Caco-2 (cell line): ENCODE results near the gene AKT1. TPM values are rescaled to one million over a fixed set of nuclear protein-coding genes. Genes with fewer than 3 reads are reported as not detected.

ENCODE experiments used
- BruUV-seq: library from RNA; stranded (reverse); fragments of 400-500 nt; replicated peaks from 2 replicates; lab custom pipeline; 2021; lab: Mats Ljungman, UMichigan
- CTCF ChIA-PET: fragments of 300-600 bp; sonication (Branson Sonifier 250); formaldehyde crosslinking; loops from one replicate; lab custom pipeline; 2022; ENCODE audit warnings: antibody characterized with exemption; lab: Charles Lee
- POLR2A ChIA-PET: fragments of 300-600 bp; sonication (Branson Sonifier 250); formaldehyde crosslinking; loops from one replicate; lab custom pipeline; 2022; ENCODE audit warnings: antibody characterized with exemption; lab: Charles Lee
- DNase-seq, 2 experiments: peaks; one replicate each; pipeline versions ENCODE4 v3.0.0 to v3.0.0-alpha.2; 2020 to 2022
- H3K27me3 ChIP-seq: replicated peaks from 2 replicates; pipeline ENCODE4 v1.6.0; 2011; ENCODE audit warnings: low read length; ENCODE audit not compliant: control insufficient read depth, insufficient read depth
- H3K36me3 ChIP-seq: 2 replicates; pipeline ENCODE4 v1.5.1; 2011; ENCODE audit warnings: low read length; ENCODE audit not compliant: control insufficient read depth, insufficient read depth
- H3K4me1 ChIP-seq: fragments of 250-450 bp; sonication (Bioruptor Pico); 2 replicates; pipeline ENCODE4 v1.5.1; 2020; ENCODE audit warnings: mild to moderate bottlenecking
- H3K4me3 ChIP-seq: 2 replicates; pipeline ENCODE4 v1.5.1; 2011; ENCODE audit warnings: low read depth, mild to moderate bottlenecking, control low read depth, low read length
- H3K9me3 ChIP-seq: fragments of 250-450 bp; sonication (Bioruptor Pico); 2 replicates; pipeline ENCODE4 v1.5.1; 2020; ENCODE audit warnings: mild to moderate bottlenecking, moderate library complexity
- H3K27ac Mint-ChIP-seq: one replicate; pipeline ENCODE4 v1.8.0; 2022; ENCODE audit warnings: mixed read lengths; ENCODE audit not compliant: unreplicated experiment
- H3K27me3 Mint-ChIP-seq: one replicate; pipeline ENCODE4 v1.8.0; 2022; ENCODE audit warnings: mixed read lengths; ENCODE audit not compliant: insufficient read depth, unreplicated experiment
- H3K36me3 Mint-ChIP-seq: one replicate; pipeline ENCODE4 v1.8.0; 2022; ENCODE audit warnings: mild to moderate bottlenecking, mixed read lengths; ENCODE audit not compliant: insufficient read depth, unreplicated experiment
- H3K4me1 Mint-ChIP-seq: one replicate; pipeline ENCODE4 v1.8.0; 2022; ENCODE audit warnings: low read depth, mixed read lengths; ENCODE audit not compliant: unreplicated experiment
- H3K4me3 Mint-ChIP-seq: one replicate; pipeline ENCODE4 v1.8.0; 2022; ENCODE audit warnings: mild to moderate bottlenecking, moderate library complexity, mixed read lengths; ENCODE audit not compliant: unreplicated experiment
- H3K9me3 Mint-ChIP-seq: one replicate; pipeline ENCODE4 v1.8.0; 2022; ENCODE audit warnings: mixed read lengths; ENCODE audit not compliant: unreplicated experiment
- CTCF ChIP-seq, 2 experiments: fragments of 200-600 bp in 1 of 2; IDR thresholded peaks; 1 replicate in 1 of 2; 2 replicates in 1 of 2; pipeline versions ENCODE4 v1.5.1 to v1.8.0; 2011 to 2022; ENCODE audit warnings: antibody characterized with exemption in 1 of 2, control low read depth in 1 of 2, inconsistent platforms in 1 of 2, low read depth in 1 of 2, low read length in 1 of 2, mild to moderate bottlenecking in 1 of 2, moderate library complexity in 1 of 2; ENCODE audit not compliant: insufficient read depth in 1 of 2, severe bottlenecking in 1 of 2, unreplicated experiment in 1 of 2
- intact Hi-C: fragments of 100-400 bp; cut with micrococcal nuclease; formaldehyde crosslinking; loops from one replicate; pipeline ENCODE4 v1.10.0; 2022; ENCODE audit not compliant: unreplicated experiment
- total RNA-seq: library from RNA; stranded (reverse); gene quantifications from 2 replicates; pipeline ENCODE4 v1.2.3, GENCODE V29; 2022

Gene AKT1
- total RNA-seq, 1 experiment from 2014 or later: 110 TPM

DNA sequence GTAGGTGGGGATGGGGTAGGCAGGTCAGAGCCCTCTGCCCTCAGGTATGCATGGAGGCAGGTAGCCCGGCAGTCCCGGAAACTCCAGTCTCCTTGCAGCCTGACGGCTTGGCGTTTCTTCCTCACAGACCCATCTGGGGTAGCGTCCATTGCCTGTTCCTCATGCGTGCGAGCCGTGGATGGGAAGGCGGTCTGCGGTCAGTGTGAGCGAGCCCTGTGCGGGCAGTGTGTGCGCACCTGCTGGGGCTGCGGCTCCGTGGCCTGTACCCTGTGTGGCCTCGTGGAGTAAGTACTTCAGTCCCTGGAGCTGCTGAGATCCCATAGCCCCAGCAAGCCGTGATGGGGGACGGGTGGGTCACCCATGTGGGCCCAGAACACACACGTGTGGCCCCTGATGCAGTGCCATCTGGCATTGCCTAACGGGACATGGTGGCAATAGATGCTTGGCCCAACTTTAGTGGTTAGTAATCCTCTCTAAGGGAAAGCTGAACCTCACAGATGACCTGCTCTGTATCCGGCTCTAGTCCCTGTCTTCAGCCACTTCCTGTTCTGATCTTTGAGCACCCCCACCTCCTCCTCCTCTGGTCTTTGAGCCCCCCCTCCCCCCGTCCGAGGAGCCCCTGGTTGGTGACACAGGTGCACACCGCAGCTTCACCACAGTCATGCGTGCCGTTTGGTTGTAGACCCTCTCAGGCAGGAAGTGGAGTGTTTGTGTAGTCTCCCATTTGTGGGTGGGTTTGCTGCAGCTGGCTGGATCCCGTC lies 38.9 kb downstream of the AKT1 start:
- H3K27ac Mint-ChIP-seq: no peak overlapping the region
- H3K9me3 Mint-ChIP-seq: no peaks in the 10 kb centered on the region
- Histone ChIP-seq H3K4me3 (no peak overlapping the region), H3K36me3 (peaks cover 3% of the 10 kb centered on the region; the same call in 1 of the 2 replicates), H3K27me3 (no peaks in the 10 kb centered on the region), H3K9me3 (no peaks in the 10 kb centered on the region), H3K4me1 (peaks cover 16% of the 10 kb centered on the region)
- peaks cover 12% of the 10 kb centered on the region for H3K4me1 Mint-ChIP-seq
- DNase-seq: no peak
- peaks cover 82% of the 10 kb centered on the region for H3K36me3 Mint-ChIP-seq
- H3K4me3 Mint-ChIP-seq: no peak overlapping the region
- BruUV-seq: no TSS peak
- CTCF ChIA-PET: no interaction called here
- intact Hi-C loops: no loop called here
- POLR2A ChIA-PET: no interaction called here
- TF ChIP-seq CTCF (IDR thresholded peaks at IDR 0.05; ENCODE audit: insufficient read depth in 1 of 2, low read depth in 1 of 2, low read length in 1 of 2, severe bottlenecking in 1 of 2, unreplicated experiment in 1 of 2): no peak
- no peaks in the 10 kb centered on the region for H3K27me3 Mint-ChIP-seq

- no TSS peak for BruUV-seq
- ChIA-PET CTCF (no interaction called here), POLR2A (no interaction called here)
- DNase-seq: no peak
- Histone ChIP-seq H3K27me3 (no peaks in the 10 kb centered on the region), H3K4me3 (no peak overlapping the region), H3K4me1 (peaks cover 16% of the 10 kb centered on the region), H3K9me3 (no peaks in the 10 kb centered on the region), H3K36me3 (peaks cover 3% of the 10 kb centered on the region; the same call in 1 of the 2 replicates)
- Mint-ChIP-seq H3K4me1 (peaks cover 12% of the 10 kb centered on the region), H3K4me3 (no peak overlapping the region), H3K27ac (no peak overlapping the region), H3K9me3 (no peaks in the 10 kb centered on the region), H3K27me3 (no peaks in the 10 kb centered on the region), H3K36me3 (peaks cover 72% of the 10 kb centered on the region)
- TF ChIP-seq CTCF (IDR thresholded peaks at IDR 0.05; ENCODE audit: insufficient read depth in 1 of 2, low read depth in 1 of 2, low read length in 1 of 2, severe bottlenecking in 1 of 2, unreplicated experiment in 1 of 2): no peak
- intact Hi-C loops: no loop called here
Measured at GRCh38 chr14:104755621-104756020, 39.9 kb downstream of the AKT1 start.

- Mint-ChIP-seq H3K36me3 (peaks cover 63% of the 10 kb centered on the region), H3K9me3 (no peaks in the 10 kb centered on the region), H3K4me3 (peak overlapping the region; percentile 90), H3K27me3 (no peaks in the 10 kb centered on the region), H3K27ac (peak overlapping the region; percentile 93), H3K4me1 (peaks cover 14% of the 10 kb centered on the region)
- intact Hi-C loops: no loop called here
- ChIA-PET CTCF (interaction anchor here (0.6 to 0.8 kb wide), 2 partner anchors 14 to 72 kb away, joined by 3 to 4 read pairs; no protein-coding TSS in a partner anchor), POLR2A (interaction anchor here (2.1 kb wide), 1 partner anchor 66 kb away, joined by 11 read pairs; no protein-coding TSS in a partner anchor)
- no peak for TF ChIP-seq CTCF (IDR thresholded peaks at IDR 0.05; ENCODE audit: insufficient read depth in 1 of 2, low read depth in 1 of 2, low read length in 1 of 2, severe bottlenecking in 1 of 2, unreplicated experiment in 1 of 2)
- peaks cover 3% of the 10 kb centered on the region; the same call in 1 of the 2 replicates for H3K36me3 ChIP-seq
- H3K4me3 ChIP-seq: peak overlapping the region; percentile 83
- no peaks in the 10 kb centered on the region for H3K27me3 ChIP-seq
- peaks cover 24% of the 10 kb centered on the region for H3K4me1 ChIP-seq
- DNase-seq: no peak
- H3K9me3 ChIP-seq: no peaks in the 10 kb centered on the region
- BruUV-seq: no TSS peak
Measured at GRCh38 chr14:104754213-104754851, 41.2 kb downstream of the AKT1 start.
